Ovary (tissue), 9 donors: ENCODE measurements around the gene ATP2C1. TPM values are rescaled to one million over a fixed set of nuclear protein-coding genes. Genes with fewer than 3 reads are reported as not detected.

Experiments used
- DNase-seq, 5 donors: peaks; one replicate each; pipeline ENCODE4 v3.0.0-alpha.2; 2019 to 2020
- H3K27ac ChIP-seq, 2 donors: fragments of 200-600 bp; one replicate each; pipeline versions ENCODE4 v1.5.1 to v1.8.0; 2019 to 2022
- H3K27me3 ChIP-seq: fragments of 200-600 bp; one replicate; pipeline ENCODE4 v1.8.0; 2022
- H3K36me3 ChIP-seq: fragments of 200-600 bp; sonication (generic); one replicate; pipeline ENCODE4 v1.5.1; 2019
- H3K4me1 ChIP-seq: one replicate; pipeline ENCODE4 v1.8.1; 2013; ENCODE audit warnings: mild to moderate bottlenecking, moderate library complexity; ENCODE audit not compliant: insufficient read depth
- H3K4me3 ChIP-seq: fragments of 200-600 bp; sonication (generic); one replicate; pipeline ENCODE4 v1.5.1; 2017
- H3K9me3 ChIP-seq, 2 donors: fragments of 200-600 bp in 1 of 2; sonication (generic) in 1 of 2; one replicate each; pipeline versions ENCODE4 v1.5.1 to v1.8.1; 2013 to 2019; ENCODE audit warnings: mild to moderate bottlenecking in 1 of 2, moderate library complexity in 1 of 2
- CTCF ChIP-seq, 3 donors: fragments of 450-650 bp in 2 of 3; fragments of 200-600 bp in 1 of 3; IDR thresholded peaks; one replicate each; pipeline versions ENCODE4 v1.5.1 to v1.8.0; 2016 to 2022; ENCODE audit warnings: antibody characterized with exemption in 3 of 3, mild to moderate bottlenecking in 1 of 3
- EP300 ChIP-seq: sonication (generic); formaldehyde crosslinking; IDR thresholded peaks from one replicate; pipeline ENCODE4 v1.6.1; 2017; ENCODE audit warnings: antibody characterized with exemption
- POLR2A ChIP-seq: fragments of 450-650 bp; IDR thresholded peaks from one replicate; pipeline ENCODE4 v1.6.1; 2017; ENCODE audit warnings: antibody characterized with exemption, mild to moderate bottlenecking, moderate library complexity
- WGBS, 3 donors: extraction: QIAGEN DNeasy Blood & Tissue Kit in 1 of 3; methylation state at CpG; one replicate each; pipeline versions ENCODE4 v1.1.5 to v1.1.7; 2013 to 2017; 5-methylcytosine and 5-hydroxymethylcytosine counted together
- intact Hi-C, 4 donors: fragments of 100-400 bp; cut with DNase I; formaldehyde crosslinking; loops; one replicate each; pipeline versions ENCODE4 v1.11.0 to v1.15.1; 2022 to 2023
- polyA plus RNA-seq, 2 donors: library from polyadenylated mRNA; stranded (reverse); fragments of 200-250 nt in 1 of 2; fragments of 350-450 nt in 1 of 2; fragmentation: Illumina TruSeq in 1 of 2; extraction: RNeasy Lipid Tissue Mini Kit (QIAGEN cat#74804) in 1 of 2; gene quantifications; one replicate each; pipeline ENCODE4 v1.2.3, GENCODE V29; 2013 to 2014
- total RNA-seq, 7 donors: library from RNA; depleted of rRNA in 2 of 7; stranded (reverse); fragments of >200 nt in 2 of 7; fragmentation: NEBNext Ultra II Directional in 3 of 7; extraction: Animal tissue kit (Norgen Biotek cat#: 25700) in 3 of 7; gene quantifications; one replicate each; pipeline versions ENCODE4 v1.1.0 to v1.2.4, GENCODE V29; 2016 to 2023
- donor health status: DM: no; HTN: no; CAD: no; lungs with moderate emphysema.
- donor health status: DM: no; HTN: no; CAD: no.
- donor health status: Bipolar disorder and iron deficiency.
- donor health status: DM: yes; HTN: yes; CAD: no.
- donor health status: DM: no; HTN: no; CAD: no.
- donor health status: DM: yes; HTN: yes; CAD: no.

The ATP2C1 gene
- total and polyA plus RNA-seq, 9 donors = 27.3 to 88.4 (median 53.0) TPM

- no peaks in the 10 kb centered on the region for H3K36me3 ChIP-seq
- DNase-seq = peak in 1 of 5 donors; percentile 15
These were observed 43.7 kb upstream of the ATP2C1 start for GRCh38 chr3:130850044-130850797.

GRCh38 chr3:130850843-130851242 is 43.0 kb upstream of the ATP2C1 start:
- Histone ChIP-seq H3K4me3 (no peak overlapping the region), H3K4me1 (peaks cover 3% of the 10 kb centered on the region), H3K9me3 (no peaks in the 10 kb centered on the region), H3K27ac (no peak overlapping the region), H3K36me3 (no peaks in the 10 kb centered on the region), H3K27me3 (no peaks in the 10 kb centered on the region)
- intact Hi-C loops = no loop called here
- TF ChIP-seq CTCF (IDR thresholded peaks at IDR 0.05) (no peak), POLR2A (no peak), EP300 (no peak)
- DNase-seq = no peak
- WGBS, 3 donors = 26 to 33% (median 28%) methylated on average over 7 of the region's 7 CpGs

More at GRCh38 chr3:130850044-130850797, 43.7 kb upstream of the ATP2C1 start:
- no peaks in the 10 kb centered on the region for H3K27me3 ChIP-seq
- 6 to 12% (median 8%) methylated on average over 8 of the region's 8 CpGs for WGBS, 3 donors
- no peak for TF ChIP-seq EP300
- TF ChIP-seq POLR2A = no peak
- TF ChIP-seq CTCF (IDR thresholded peaks at IDR 0.05) = no peak
- intact Hi-C loops = no loop called here
- no peaks in the 10 kb centered on the region for H3K9me3 ChIP-seq
- H3K4me1 ChIP-seq = peaks cover 3% of the 10 kb centered on the region
- no peak overlapping the region for H3K4me3 ChIP-seq
- no peak overlapping the region for H3K27ac ChIP-seq

GRCh38 chr3:130851277-130851676 is 42.6 kb upstream of the ATP2C1 start:
- Histone ChIP-seq H3K4me3 (no peak overlapping the region), H3K27ac (no peak overlapping the region), H3K27me3 (no peaks in the 10 kb centered on the region), H3K4me1 (peaks cover 3% of the 10 kb centered on the region), H3K9me3 (no peaks in the 10 kb centered on the region), H3K36me3 (no peaks in the 10 kb centered on the region)
- no peak for TF ChIP-seq CTCF (IDR thresholded peaks at IDR 0.05)
- TF ChIP-seq EP300 = no peak
- no peak for TF ChIP-seq POLR2A
- intact Hi-C loops = no loop called here
- DNase-seq = no peak

- no peak for DNase-seq
- 77 to 83% (median 80%) methylated on average over 2 of the region's 2 CpGs for WGBS, 3 donors
- intact Hi-C loops = no loop called here
- H3K4me1 ChIP-seq = peaks cover 3% of the 10 kb centered on the region
- TF ChIP-seq EP300 (no peak), CTCF (IDR thresholded peaks at IDR 0.05) (no peak), POLR2A (no peak)
- no peak overlapping the region for H3K4me3 ChIP-seq
- H3K36me3 ChIP-seq = no peaks in the 10 kb centered on the region
- no peaks in the 10 kb centered on the region for H3K9me3 ChIP-seq
- no peak overlapping the region for H3K27ac ChIP-seq
- no peaks in the 10 kb centered on the region for H3K27me3 ChIP-seq
These were observed 40.3 kb upstream of the ATP2C1 start for GRCh38 chr3:130853581-130853980.
